ENCODE data around the gene ZG16.
"Not testable (repeated sequence)": the region's sequence is repeated elsewhere in the genome, so short reads cannot be mapped to it uniquely, and the experiment has no call there.

The ZG16 gene

DNA sequence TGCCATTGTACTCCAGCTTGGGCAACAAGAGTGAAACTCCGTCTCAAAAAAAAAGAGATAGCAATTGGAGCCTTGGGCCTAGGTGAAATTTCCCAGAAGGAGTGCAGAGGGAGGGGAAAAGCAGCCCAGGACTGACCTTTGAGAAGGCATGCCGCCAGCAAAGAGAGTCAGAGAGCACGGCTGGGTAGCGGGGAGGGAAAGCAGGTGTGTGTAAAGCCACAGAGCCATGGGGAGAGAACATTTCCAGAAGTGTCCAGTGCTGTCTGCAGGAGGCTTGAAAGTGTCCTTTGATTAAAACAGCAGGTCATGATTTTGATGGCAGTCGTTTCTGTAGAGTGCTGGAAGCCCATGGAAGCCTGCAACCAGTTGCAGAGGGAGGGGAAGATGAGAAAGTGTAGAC lies 40.3 kb upstream of the ZG16 start:
- DNase-seq (ENCODE audit: low read depth), result no peak
- H3K4me3 ChIP-seq (ENCODE audit: low read depth, low read length), result no peak overlapping the region
- TF ChIP-seq, protein P1, sequence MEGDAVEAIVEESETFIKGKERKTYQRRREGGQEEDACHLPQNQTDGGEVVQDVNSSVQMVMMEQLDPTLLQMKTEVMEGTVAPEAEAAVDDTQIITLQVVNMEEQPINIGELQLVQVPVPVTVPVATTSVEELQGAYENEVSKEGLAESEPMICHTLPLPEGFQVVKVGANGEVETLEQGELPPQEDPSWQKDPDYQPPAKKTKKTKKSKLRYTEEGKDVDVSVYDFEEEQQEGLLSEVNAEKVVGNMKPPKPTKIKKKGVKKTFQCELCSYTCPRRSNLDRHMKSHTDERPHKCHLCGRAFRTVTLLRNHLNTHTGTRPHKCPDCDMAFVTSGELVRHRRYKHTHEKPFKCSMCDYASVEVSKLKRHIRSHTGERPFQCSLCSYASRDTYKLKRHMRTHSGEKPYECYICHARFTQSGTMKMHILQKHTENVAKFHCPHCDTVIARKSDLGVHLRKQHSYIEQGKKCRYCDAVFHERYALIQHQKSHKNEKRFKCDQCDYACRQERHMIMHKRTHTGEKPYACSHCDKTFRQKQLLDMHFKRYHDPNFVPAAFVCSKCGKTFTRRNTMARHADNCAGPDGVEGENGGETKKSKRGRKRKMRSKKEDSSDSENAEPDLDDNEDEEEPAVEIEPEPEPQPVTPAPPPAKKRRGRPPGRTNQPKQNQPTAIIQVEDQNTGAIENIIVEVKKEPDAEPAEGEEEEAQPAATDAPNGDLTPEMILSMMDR (IDR thresholded peaks at IDR 0.05; ENCODE audit: insufficient read depth, low read depth, low read length, missing control alignments), result no peak

DNA sequence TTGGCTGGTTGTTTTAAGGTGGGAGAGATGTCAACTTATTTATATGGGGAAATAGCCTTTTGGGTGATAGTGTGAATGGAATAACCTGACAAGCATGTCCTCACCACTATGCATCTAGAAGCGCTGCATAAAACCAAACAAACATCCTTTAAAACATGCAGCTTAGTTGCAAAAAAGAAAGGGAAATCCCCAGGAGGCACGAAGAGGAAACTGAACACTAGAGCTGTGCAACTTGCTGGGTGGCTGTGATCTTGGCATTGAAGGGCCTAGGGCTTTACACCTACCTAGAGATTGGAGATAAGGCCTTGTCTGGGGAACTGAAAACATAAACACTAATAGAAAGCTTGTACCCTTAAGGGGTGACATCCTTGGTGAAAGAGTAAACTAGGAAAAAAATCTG lies 39.5 kb upstream of the ZG16 start:
- DNase-seq (ENCODE audit: low read depth), result peak; percentile 82
- TF ChIP-seq, protein P1 (IDR thresholded peaks at IDR 0.05; ENCODE audit: insufficient read depth, low read depth, low read length, missing control alignments), result no peak
- H3K4me3 ChIP-seq (ENCODE audit: low read depth, low read length), result no peak overlapping the region

DNA sequence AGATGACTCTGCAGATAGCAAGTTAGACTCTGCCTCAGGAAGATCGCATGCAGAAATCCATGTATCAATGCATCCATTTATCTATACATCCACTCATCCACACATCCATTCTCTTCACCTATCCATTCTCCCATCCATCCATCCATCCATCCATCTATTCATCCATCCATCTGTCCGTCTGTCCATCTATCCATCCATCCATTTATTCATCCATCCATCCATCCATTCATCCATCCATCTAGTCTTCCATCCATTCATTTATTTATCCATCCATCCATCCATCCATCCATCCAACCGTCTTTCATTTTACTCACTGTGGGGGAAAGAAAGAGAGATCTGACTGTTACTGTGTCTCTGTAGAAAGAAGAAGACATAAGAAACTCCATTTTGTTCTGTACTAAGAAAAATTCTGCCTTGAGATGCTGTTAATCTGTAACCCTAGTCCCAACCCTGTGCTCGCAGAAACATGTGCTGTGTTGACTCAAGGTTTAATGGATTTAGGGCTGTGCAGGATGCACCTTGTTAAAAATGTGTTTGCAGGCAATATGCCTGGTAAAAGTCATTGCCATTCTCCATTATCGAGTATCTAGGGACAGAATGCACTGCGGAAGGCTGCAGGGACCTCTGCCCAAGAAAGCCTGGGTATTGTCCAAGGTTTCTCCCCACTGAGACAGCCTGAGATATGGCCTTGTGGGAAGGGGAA lies 38.0 kb upstream of the ZG16 start:
- DNase-seq (ENCODE audit: low read depth); H3K4me3 ChIP-seq (ENCODE audit: low read depth, low read length): not testable (repeated sequence)

DNA sequence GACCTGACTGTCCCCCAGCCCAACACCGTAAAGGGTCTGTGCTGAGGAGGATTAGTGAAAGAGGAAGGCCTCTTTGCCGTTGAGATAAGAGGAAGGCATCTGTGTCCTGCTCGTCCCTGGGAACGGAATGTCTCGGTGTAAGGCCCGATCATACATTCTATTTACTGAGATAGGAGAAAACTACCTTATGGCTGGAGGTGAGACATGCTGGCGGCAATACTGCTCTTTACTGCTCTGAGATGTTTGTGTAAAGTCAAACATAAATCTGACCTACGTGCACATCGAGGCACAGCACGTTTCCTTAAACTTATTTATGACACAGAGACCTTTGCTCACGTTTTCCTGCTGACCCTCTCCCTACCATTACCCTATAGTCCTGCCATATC lies 37.4 kb upstream of the ZG16 start:
- DNase-seq (ENCODE audit: low read depth); H3K4me3 ChIP-seq (ENCODE audit: low read depth, low read length): not testable (repeated sequence)

DNA sequence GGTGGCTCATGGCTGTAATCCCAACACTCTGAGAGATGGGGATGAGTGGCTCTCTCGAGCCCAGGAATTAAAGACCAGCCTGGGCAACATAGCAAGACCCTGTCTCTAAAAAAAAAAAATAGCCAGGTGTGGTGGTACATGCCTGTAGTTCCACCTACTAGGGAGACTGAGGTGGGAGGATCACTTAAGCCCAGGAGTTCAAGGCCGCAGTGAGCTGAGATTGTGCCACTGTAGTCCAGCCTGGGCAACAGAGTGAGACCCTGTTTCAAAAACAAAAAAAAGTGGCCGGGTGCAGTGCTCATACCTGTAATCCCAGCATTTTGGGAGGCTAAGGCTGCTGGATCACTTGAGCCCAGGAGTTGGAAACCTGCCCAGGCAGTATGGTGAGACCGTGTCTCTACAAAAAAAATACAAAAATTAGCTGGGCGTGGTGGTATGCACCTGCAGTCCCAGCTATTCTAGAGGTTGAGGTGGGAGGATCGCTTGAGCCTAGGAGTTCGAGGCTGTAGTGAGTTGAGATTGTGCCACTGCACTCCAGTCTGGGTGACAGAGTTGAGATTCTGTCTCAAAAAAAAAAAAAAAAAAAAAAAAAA lies 35.3 kb upstream of the ZG16 start:
- H3K4me3 ChIP-seq (ENCODE audit: low read depth, low read length), result no peak overlapping the region
- TF ChIP-seq, protein P1 (IDR thresholded peaks at IDR 0.05; ENCODE audit: insufficient read depth, low read depth, low read length, missing control alignments), result no peak
- DNase-seq (ENCODE audit: low read depth), result no peak

DNA sequence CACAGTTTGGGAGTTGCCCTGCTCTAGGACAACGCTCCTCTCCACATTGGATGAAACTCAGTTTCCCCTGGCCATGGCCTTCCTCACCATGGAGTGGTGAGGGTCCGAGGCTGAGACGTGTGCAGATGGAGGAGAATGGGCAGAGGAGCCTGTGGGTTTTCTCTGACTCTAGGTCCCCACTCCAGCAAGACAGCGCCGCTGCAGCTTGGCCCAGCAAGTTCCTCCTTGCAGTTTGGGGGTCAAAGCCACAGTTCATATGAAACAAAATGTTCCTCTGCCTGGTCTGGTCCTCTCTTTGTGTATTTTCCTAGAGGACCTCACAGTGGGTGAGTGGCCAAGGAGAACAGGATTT lies 34.6 kb upstream of the ZG16 start:
- H3K4me3 ChIP-seq (ENCODE audit: low read depth, low read length), result no peak overlapping the region
- no peak for DNase-seq (ENCODE audit: low read depth)
- TF ChIP-seq, protein P1 (IDR thresholded peaks at IDR 0.05; ENCODE audit: insufficient read depth, low read depth, low read length, missing control alignments), result no peak

DNA sequence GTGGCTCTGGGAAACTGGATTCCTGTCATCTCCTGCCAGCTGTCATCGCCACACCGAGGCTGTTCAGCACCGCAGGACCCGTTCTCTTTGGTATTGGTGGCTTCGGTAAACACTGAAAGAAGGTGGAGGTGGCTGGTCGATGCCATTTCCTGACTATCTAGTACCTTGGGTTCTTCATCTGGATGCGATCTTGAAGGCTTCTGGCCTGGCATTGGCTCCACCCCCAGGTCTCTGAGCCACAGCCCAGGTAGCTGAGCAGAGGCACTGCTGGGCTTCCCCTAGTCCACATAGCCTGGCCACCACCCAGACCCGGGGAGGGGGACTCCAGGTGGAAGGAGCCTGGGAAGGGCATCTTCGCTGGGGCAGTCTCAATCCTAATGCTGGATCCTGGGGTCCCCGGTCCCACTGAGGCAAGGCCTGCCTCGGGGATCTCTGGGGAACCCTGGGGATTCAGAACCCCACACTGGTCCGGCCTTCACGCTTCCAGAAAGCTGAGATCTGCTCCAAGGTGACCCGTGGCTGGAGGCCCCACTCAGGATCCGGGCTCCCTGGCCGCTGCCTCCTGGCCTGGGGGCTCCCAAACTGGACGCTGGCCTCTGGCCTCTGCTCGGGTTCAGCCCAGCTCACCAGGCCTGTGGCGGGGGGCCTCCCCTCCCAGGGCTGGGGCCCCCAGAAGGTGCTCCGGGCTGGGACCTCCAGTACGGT lies 34.1 kb upstream of the ZG16 start:
- no peak overlapping the region for H3K4me3 ChIP-seq (ENCODE audit: low read depth, low read length)
- no peak for DNase-seq (ENCODE audit: low read depth)

More for the DNA sequence above, 34.1 kb upstream of the ZG16 start:
- TF ChIP-seq, protein P1 (IDR thresholded peaks at IDR 0.05; ENCODE audit: insufficient read depth, low read depth, low read length, missing control alignments), result no peak

All from GM12865 (cell line).